NB4 (cell line): ENCODE data around the gene GPR142.

Experiments used
- MYC ChIP-seq: IDR thresholded peaks from 2 replicates; pipeline ENCODE4 v1.6.1; 2011; ENCODE audit warnings: low read depth, low read length
- POLR2A ChIP-seq: IDR thresholded peaks from 2 replicates; pipeline ENCODE4 v1.6.1; 2011; ENCODE audit warnings: mild to moderate bottlenecking; ENCODE audit not compliant: insufficient read length; ENCODE audit errors: extremely low read depth
- TF ChIP-seq, protein P1 (sequence below): IDR thresholded peaks from one replicate; pipeline ENCODE4 v1.5.1; 2012; ENCODE audit warnings: low read depth, low read length
- TF ChIP-seq, protein P2 (sequence below): IDR thresholded peaks from 2 replicates; pipeline ENCODE4 v1.6.1; 2011; ENCODE audit warnings: low read depth, low read length

DNA sequence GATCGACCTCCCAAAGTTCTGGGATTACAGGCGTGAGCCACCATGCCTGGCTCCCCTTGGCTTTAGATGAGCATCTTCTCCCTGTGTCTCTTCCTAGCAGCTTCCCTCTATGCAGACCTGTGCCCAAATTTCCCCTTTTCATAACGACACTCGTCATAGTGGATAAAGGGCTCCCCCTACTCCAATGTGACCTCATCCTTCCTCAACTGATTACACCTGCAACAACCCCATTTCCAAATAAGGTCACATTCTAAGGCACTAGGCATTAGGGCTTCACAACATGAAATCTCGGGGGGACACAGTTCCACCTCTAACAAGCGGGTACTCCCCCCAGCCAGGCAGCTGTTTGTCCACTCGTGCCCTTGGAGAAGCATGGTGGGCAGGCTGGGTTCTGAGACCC lies 31.0 kb upstream of the GPR142 start:
- no peak for TF ChIP-seq POLR2A
- TF ChIP-seq, protein P1, sequence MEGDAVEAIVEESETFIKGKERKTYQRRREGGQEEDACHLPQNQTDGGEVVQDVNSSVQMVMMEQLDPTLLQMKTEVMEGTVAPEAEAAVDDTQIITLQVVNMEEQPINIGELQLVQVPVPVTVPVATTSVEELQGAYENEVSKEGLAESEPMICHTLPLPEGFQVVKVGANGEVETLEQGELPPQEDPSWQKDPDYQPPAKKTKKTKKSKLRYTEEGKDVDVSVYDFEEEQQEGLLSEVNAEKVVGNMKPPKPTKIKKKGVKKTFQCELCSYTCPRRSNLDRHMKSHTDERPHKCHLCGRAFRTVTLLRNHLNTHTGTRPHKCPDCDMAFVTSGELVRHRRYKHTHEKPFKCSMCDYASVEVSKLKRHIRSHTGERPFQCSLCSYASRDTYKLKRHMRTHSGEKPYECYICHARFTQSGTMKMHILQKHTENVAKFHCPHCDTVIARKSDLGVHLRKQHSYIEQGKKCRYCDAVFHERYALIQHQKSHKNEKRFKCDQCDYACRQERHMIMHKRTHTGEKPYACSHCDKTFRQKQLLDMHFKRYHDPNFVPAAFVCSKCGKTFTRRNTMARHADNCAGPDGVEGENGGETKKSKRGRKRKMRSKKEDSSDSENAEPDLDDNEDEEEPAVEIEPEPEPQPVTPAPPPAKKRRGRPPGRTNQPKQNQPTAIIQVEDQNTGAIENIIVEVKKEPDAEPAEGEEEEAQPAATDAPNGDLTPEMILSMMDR: no peak
- TF ChIP-seq, protein P2, sequence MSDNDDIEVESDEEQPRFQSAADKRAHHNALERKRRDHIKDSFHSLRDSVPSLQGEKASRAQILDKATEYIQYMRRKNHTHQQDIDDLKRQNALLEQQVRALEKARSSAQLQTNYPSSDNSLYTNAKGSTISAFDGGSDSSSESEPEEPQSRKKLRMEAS: no peak
- no peak for TF ChIP-seq MYC
